ENCODE measurements around the gene UBE2G2.

DNA sequence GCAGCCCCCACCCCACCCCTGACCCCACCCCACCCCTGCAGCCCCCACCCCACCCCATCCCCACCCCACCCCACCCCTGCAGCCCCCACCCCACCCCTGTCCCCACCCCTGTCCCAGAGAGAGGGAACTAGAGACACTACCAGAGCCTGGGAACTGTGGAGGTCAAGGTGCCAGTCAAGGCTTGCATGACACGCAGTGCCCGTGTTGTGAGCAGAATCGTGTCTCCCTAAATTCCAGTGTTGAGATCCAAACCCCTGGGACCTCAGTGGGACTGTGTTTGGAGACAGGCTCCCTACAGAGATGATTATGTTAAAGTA lies 34.7 kb upstream of the UBE2G2 start:
- TF ChIP-seq TAF1 (IDR thresholded peaks at IDR 0.05; ENCODE audit: borderline replicate concordance, insufficient read depth, low read length) (no peak), POLR2AphosphoS5 (IDR thresholded peaks at IDR 0.05; ENCODE audit: low read depth, low read length) (no peak)
